ENCODE results near the gene C3orf70.

C3orf70 gene

DNA sequence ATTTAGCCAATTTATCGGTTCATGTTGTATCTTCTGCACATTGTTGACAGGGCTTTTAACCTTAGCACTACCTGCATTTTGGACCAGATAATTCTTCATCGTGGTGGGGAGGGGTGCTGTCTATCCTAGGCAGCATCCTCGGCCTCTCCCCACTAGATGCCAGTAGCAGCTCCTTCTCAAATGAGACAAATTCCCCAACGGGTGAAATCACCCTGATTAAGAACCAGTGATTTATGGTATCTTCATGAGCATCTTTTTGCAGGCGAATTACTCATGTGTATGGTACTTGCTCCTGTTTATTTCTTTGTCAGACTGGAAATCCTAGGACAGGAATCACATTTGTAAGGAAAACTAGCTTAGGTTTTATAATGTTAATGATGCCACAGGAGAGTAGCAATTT, 68.0 kb downstream of the C3orf70 start:
- no peak for DNase-seq

DNA sequence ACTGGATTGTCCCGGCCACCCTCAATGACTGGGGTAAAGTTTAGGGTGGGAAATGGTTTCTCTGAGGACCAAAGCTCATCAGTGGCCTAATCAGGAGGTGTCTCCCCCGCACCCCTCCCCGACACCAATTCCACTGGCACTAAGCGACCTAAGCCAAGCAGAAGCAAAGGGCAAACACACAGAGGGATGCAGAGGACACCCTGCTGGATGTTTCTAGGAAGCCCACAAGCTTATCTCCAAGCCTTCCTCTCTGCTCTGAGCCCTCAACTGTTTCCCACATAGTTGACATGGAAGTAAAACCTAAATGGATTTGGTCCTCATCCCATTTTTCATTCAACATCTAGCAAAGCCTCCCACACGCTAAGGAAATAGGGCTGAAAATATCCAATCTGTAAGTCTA, 68.5 kb downstream of the C3orf70 start:
- no peak for DNase-seq

DNA sequence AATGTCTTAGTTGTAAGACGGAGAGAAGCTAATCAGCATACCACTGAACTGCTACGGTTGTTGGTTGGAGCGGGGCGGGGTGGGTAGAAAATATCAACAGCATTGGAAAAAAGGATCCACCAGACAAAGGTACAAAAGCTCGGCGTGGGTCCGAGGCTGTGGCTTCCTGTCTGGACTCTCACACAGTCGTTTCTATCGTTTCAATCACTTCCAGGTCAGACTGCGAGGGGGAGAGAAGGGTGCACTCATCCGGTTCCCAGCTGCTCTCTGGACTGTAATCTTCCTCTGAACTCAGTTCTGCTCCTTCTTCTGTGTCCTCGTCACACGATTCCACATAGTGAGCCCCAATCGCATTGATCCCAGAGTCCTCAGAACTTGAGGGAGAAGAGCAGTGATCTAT, 70.0 kb downstream of the C3orf70 start:
- DNase-seq, result no peak

DNA sequence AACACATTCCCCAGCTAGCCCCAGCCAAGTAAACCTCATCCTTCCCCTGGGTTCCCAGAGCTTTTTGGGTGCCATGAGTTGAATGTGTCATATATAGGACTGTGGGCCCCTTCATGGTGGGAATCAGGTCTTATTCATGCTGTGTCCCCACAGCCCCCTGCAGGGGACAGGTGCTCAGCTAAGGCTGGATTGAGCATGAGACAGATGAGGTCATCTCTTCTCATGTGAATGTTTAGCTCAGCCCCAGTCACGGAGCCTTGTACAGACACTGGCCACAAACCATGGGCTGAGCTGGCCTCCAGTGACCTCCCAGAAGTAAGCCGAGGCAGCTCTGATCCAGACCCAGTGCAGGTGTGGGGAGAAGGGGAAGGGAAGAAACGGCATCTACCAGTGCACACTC, 70.7 kb downstream of the C3orf70 start:
- no peak for DNase-seq

DNA sequence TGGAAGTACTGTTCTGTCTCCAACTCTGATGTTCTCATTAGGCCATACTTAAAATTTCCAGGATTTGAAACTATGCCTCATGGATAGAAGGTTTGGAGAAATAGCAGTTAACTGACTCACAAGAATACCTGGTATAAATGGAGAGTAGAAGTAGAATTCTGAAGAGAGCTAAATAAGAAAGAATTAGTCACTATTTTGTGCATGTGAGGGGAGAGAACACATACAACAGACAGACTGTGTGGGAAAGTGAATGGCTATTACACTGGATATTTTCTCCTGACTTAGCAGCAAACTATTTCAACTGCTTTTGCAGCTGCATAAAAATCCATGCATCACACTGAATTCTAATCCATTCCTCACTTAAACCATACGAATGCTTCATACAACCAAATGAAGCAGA, 71.3 kb downstream of the C3orf70 start:
- DNase-seq, result no peak

DNA sequence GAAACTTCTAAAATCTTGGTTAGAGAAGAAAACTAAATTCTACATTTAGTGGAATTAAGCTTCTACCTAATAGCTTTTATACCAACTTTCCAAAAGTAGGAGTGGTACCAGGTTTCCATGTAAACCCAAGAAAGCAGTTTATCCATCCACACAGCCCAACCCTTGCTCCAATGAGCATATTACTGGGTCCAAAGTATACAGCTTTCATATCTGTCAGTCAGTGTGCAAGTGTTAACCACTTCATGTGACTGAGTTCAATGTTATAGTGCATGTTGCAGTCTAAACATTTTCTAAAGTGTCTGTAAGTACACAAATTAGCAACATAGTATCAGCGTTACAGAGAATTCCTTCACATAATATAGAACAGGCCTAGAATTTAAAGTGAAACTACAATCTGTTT, 73.2 kb downstream of the C3orf70 start:
- DNase-seq, result no peak

DNA sequence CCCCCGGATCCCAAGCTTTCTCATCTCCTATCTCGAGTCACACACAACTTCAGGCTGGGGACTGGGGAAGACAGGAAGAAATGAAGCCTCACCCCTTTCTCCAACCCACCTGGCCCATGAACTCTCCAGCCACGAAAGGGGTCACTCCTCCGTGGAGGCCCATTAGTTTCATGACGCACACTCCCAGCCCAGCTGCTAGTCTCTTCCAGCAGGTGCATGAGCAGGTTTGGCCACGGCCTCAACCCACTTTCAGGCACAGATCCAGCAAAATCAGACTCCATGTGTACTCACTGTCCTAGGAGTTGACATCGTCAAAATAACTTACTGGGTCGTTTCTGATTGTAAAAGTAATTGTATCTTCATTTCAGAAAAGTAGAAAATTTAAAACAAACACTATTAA, 76.6 kb downstream of the C3orf70 start:
- DNase-seq, result no peak

DNA sequence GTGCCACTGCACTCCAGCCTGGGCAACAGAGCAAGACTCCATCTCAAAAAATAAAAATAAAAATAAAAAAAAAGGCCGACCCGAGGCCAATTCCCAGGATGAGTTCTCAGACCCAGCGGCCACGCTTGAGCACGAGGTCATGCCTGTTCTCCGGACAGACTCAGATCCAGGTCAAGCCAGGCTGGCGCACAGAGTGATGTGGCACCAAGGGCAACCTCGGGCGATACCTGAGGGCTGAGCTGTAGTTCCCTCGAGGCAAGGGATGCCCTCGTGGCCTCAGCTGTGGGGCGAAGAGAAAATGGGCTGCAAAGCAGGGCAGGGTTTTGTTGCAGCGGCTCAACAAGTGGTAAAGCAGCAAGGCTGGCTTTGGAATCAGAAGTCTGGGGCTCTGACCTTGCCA, 77.3 kb downstream of the C3orf70 start:
- DNase-seq, result no peak

DNA sequence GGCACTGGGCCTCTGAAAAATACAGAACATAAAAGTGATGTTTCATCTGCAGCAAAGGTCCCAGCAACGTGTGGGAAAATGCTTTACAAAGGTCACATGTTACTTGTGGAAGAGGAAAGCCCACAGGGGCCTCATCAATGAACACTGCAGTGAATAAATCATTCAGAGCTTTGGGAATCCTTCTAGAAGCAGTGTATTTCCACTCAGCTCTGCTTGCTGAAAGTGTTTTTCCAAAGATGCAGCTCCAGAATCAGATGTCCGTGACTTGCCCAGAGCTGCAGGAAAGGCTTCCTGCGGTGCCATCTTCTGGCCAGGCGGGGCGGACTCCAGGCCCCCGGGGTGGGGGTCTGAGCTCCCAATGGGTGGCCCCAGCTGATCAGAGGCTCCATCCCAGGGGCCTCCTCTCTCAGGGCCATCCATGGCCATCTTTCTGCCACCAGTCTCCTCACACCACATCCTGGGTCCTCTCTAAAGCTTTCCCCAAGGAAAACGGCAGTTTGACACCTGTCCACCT, 81.5 kb downstream of the C3orf70 start:
- no peak for DNase-seq

DNA sequence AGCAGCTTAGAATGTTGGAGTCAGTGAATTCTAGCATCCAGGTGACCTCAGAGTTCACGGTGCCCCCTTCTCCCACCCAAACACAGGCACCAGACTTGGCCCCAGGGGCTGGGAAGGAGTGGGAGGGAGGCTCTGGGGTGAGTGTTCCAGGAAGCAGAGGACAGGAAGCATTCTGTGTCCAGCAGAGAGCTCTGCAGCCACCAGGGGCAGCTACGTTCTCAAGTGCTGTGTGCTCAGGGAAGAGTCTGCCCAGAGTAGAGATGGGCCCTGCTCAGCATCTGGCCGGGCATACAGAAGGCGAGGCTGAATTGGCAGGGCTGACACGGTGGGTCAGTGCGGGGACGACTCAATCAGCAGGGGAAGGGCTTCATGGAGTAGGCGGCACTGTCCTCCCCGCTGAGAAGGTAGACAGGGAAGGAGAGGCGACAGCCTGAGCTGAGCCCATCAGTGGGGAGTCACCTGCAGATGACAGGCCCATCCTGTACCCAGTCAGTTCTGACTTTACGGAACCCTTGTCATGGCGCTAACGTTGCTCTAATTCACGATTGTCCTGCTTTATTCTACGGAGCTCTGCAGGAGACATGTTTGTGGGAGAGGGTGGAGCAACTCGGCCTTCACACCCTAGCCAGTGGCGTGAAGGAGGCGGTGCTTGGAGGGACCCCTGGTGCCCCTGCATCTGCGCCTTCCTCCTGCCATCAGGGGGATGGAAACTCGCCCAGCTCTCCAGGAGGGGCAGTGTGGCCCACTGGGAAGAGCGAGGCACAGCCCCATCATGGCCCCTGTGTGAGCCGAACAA, 82.2 kb downstream of the C3orf70 start:
- DNase-seq, result no peak

DNA sequence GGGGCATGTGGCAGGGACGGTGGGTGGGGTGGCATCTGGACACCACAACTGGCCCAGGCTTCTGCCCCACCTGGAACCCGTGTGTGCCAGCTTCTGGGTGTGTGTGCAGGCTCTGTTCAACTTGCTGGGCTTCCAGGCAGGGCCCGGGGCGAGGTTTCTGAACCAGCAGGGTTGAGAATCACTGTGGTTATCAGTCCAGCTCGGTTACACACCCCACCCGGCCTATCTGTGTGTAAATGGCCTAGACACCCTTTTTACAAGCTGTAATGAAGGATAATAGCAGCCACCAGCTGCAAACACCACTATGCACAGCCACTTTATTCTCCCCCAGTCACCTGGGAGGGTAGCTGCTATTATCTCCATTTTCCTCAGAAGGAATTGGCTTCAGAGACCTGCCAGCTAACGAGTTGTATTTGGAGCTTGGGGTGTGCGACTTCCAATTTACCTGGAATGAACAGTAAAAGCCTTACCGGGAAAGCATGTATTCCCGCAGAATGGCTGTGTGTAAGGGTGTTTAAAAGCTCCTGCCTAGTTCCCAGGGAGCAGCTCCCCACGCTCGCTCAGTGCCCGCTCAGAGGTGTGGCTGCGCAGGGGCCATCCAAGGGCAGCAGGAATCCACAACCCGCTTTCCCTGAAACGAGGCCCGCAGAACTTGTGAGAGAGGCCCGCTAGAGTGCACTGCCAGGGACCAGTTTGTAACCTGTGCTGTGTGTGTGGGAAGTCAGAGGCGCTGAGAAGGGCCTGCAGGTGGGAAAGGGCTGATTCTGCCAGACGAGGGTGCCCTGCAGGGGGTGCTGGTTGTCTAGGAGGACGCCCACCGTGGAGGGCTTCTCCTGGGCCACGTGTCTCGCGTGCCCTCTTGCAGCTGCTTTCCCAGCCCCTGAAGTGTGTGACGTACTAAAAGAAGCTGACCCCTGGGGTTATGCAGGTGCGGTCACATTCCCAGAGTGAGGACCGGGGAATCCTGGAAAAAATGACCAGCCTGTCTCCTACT, 83.5 kb downstream of the C3orf70 start:
- no peak for DNase-seq

DNA sequence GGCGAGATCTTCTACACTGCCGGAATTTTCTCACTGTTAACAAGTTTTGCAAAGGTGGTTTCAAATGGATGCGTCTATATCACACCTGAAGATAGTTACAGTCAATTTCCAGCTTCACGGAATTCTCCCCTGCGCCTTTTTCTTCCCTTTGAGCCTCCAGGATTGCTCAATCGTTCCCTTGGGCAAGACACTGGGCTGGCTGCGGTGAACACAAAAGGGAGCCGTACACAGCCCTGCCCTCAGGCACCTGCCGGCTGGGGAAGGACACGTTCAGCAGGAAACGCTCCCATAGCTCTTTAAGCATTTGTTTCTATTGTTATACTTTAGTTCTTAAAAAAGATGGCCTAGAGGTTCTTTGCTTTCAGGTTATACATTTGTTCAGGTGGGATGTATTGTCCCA, 85.7 kb downstream of the C3orf70 start:
- no peak for DNase-seq

DNA sequence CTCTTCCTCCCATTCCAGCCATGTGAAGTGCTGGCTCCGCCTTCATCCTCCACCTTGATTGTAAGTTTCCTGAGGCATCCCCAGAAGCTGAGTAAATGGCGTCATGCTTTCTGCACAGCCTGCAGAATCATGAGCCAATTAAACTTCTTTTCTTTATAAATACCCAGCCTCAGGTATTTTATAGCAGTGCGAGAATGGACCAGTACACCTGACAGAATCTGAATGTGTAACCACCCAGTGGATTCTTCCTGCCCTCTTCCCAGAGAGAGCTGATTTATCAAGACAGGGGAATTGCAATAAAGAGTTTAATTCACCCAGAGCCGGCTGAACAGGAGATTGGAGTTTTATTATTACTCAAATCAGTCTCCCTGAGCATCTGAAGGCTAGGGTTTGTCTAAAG, 86.6 kb downstream of the C3orf70 start:
- DNase-seq, result no peak

DNA sequence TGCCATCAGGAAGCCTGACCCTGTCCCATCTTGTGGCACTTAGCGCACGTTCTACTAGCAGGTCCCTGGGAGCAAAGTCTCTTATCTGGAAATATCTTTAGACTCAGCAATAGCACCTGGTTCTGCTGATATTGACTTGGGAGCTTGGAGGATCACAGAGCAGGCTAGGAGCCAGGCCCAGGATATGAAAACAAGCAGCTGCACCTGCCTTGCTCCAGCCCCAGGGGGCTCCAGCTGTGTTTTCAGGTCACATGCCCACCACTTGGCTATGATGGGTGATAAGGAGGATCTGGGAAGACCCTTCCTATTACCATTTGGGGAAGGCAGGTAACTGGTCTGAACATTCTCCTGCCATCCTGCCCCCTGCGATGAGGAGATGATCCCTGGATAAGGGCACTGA, 87.8 kb downstream of the C3orf70 start:
- no peak for DNase-seq

DNA sequence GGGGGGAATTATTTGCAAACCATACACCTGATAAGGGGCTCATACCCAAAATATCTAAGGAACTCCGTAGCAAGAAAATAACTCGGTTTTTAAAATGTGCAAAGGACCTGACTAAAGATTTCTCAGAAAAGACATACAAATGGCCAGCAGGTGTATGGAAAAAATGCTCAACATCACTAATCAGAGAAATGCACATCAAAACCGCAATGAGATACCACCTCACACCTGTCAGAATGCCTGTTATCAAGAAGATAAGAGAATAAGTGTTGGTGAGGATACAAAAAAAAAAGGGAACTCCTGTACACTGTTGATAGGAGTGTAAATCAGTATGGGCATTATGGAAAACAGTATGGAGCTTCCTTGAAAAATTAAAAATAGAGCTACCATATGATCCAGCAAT, 89.4 kb downstream of the C3orf70 start:
- DNase-seq, result no peak

DNA sequence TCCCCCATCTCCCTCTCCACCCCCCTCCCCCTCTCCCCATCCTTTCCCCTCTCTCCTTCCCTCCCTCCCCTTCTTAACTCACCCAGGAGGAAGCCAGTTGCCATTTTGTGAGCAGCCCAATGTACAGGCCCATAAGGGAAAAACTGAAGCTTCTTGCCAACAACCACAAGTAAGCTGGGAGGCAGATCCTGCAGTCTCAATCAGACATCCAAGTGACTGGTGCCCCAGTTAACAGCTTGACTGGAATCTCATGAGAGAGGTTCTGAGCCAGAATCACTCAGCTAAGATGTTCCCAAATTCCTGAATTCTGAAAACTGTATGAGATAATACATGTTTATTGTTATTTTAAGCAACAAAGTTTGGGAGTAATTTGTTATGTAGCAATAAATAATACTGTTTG, 90.7 kb downstream of the C3orf70 start:
- no peak for DNase-seq

DNA sequence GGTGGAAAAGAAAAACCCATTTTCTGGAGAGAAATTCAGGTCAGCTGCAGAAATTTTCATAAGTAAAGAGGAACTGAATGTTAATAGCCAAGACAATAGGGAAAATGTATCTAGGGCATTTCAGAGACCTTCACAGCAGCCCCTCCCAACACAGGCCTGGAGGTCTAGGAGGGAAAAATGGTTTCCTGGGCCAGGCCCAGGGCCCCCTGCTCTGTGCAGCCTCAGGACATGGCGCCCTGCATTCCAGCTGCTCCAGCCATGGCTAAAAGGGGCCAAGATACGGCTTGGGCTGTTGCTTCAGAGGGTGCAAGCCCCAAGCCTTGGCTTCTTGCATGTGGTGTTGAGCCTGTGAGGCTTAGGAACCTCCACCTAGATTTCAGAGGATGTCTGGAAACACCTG, 92.2 kb downstream of the C3orf70 start:
- DNase-seq, result no peak

DNA sequence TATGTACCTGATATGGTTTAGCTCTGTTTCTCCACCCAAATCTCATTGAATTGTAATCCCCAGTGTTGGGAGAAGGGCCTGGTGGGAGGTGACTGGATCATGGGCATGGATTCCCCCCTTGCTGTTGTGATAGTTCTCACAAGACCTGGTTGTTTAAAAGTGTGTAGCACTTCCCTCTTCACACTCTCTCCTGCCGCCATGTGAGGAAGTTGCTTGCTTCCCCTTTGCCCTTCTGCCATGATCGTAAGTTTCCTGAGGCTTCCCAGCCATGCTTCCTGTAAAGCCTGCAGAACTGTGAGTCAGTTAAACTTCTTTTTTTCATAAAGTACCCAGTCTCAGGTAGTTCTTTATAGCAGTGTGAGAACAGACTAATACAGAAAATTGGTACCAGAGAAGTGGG, 93.1 kb downstream of the C3orf70 start:
- no peak for DNase-seq

DNA sequence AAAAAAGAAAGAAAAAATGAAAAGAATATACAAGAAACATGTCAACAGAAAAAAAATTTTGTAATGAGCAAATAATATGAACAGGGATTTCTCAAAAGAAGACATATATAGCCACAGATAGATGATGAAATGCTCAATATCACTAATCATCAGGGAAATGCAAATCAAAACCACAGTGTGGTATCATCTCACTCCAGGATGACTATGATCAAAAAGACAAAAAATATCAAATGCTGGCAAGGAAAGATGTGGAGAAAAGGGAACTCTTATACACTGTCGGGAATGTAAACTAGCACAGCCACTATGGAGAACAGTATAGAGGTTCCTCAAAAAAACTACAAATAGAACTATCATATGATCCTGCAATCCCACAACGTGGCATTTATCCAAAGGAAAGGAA, 94.1 kb downstream of the C3orf70 start:
- DNase-seq, result no peak

DNA sequence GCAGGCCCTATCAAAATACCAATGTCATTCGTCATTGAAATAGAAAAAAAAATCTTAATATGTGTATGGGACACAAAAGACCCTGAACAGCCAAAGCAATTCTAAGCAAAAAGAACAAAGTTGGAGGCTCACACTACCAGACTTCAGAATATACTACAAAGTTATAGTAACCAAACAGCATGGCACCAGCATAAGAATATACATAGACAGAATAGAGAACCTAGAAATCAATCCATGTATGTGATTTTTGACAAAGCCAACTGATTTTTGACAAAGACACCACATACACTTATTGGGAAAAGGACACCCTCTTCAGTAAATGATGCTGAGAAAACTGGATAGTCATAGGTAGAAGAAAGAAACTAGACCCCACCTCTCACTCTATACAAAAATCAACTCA, 95.0 kb downstream of the C3orf70 start:
- DNase-seq, result no peak

DNA sequence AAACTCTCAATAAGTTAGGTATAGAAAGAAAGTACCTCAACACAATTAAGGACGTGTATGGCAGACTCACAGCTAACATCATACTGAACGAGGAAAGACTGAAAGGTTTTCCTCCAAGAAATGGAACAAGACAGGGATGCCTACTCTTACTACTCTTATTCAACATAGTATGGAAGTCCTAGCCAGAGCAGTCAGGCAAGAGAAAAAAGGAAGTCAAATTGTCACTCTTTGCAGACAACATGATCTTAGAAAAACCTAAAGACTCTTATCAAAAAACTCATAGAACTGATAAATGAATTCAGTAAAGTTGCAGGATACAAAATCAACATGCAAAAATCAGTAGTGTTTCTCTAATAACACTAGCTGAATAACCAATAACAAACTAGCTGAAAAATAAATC, 96.0 kb downstream of the C3orf70 start:
- DNase-seq, result no peak

DNA sequence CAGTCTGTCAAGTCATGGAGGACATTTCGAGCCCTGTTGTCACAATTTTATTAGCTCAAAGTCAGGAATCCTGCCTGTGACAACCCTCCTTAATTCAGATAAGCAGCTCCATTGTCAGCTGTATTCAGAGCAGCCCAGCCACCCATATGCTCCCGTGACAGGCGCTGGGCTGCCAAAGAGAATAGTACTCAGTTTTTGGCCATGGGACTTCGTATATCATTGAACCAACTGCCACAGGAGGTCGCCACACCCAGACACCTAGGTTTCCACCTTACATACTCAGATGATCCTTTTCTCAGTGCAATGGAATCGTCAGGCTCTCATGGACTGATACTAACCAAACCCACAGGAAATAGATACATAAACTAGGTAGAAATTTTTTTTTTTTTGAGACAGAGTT, 100.2 kb downstream of the C3orf70 start:
- no peak for DNase-seq

DNA sequence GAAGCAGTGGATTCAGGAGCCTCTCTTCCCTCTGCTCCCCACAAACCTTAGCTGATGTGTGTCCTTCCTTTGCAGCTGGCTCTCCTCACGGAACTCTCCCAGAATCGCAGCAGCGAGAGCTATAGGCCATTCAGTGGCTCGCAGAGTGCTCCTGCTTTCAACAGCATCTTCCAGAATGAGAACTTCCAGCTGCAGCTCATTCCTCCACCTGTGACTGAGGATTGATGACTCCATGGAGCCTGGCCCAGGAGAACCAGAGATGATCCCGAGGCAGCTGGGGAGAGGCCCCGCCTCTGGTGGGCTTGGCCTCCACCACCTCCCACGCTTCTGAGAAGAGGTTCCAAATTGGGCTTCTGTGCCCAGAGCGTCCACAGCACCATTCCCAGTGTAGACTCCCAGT, 101.1 kb downstream of the C3orf70 start:
- DNase-seq, result no peak

DNA sequence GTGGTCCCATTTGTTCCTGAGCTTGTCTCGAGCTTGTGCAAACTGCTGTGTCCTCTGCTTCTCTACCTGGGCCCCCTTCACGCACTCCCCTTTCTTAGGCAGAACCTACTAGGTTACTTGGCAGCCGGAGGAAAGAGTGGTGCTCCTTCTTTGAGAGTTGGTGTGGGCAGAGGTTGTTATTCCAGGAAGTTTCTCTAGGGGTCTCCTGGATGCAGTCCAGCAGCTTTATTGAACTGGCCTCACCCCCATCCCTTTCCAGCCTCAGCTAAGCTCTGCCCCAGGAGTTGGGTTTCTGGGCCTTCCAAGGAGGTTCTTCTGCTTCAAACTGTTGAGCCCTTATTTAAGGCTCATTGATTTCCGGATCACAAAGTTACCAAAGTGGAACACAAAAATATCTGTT, 103.2 kb downstream of the C3orf70 start:
- DNase-seq, result no peak

Data from NCI-H2029 treated with DMSO at 0.1 percent for 48 hours (cell line).